ENCODE measurements around the gene TRABD2B.

The TRABD2B gene

DNA sequence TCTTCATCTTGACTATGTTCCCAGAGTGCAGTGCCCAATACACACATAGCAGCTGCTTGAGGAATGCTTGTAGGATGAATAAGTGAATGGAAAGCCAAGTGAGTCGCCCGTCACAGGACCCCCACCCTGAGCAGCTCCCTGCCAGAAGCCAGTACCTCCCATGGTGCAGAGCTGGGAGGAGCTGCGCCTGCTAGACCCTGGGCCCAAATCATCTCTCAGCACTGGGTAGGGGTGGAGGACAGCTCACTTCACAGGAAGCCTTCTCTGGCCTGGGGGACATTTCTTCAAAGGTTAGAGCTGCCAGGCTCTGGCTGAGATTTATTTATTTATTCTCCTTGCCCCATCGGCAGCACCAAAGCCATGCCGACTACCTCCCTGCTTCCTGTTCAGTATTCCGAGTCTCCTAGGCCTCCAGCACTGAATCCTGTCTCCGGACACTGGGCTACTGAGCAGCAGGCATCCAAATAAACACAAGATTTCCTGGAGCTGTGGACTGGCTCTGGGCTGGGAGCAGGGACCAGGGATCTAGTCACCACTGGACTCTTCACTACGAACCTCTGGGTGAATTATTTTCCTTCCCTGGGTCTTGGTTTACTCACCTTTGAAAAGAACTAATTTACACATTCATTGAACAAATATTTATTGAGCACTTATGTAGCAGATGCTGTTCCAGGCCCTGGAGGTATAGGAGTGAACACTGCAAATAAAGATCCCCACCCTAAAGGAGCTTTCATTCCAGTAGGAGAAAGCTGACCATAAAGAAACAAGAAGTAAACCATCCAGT is 187.7 kb downstream of the TRABD2B start:
- H3K14ac ChIP-seq (ENCODE audit: low read length in 2 of 2), result no peak overlapping the region
- H4K91ac ChIP-seq (ENCODE audit: low read length), result no peak overlapping the region
- WGBS, result 31% methylated on average over 8 of the region's 8 CpGs
- H3K9ac ChIP-seq (ENCODE audit: low read length), result no peak overlapping the region
- DNase-seq, result no peak
- H3K4ac ChIP-seq (ENCODE audit: low read depth in 1 of 2, low read length in 2 of 2), result no peak overlapping the region
- H3K36me3 ChIP-seq (ENCODE audit: control insufficient read depth in 1 of 2, insufficient read depth in 2 of 2, low read depth in 1 of 2, low read length in 2 of 2), result no peaks in the 10 kb centered on the region
- H3K4me1 ChIP-seq (ENCODE audit: control insufficient read depth, insufficient read depth, low read depth, low read length), result no peaks in the 10 kb centered on the region
- H3K4me3 ChIP-seq (ENCODE audit: insufficient read depth in 1 of 2, low read depth in 1 of 2, low read length in 2 of 2), result no peak overlapping the region
- no peak overlapping the region for H2BK5ac ChIP-seq (ENCODE audit: low read depth, low read length, poor library complexity, severe bottlenecking)
- H3K23ac ChIP-seq (ENCODE audit: low read length in 2 of 2), result no peak overlapping the region
- no peak overlapping the region for H2BK15ac ChIP-seq (ENCODE audit: low read depth, poor library complexity, severe bottlenecking)
- H3K27me3 ChIP-seq (ENCODE audit: control insufficient read depth in 1 of 2, insufficient read depth in 1 of 2, low read length in 2 of 2), result peaks cover 12 to 13% of the 10 kb centered on the region in 2 experiments
- H2AFZ ChIP-seq (ENCODE audit: low read depth, low read length), result no peak overlapping the region
- no peaks in the 10 kb centered on the region for H3K79me1 ChIP-seq (replicated peaks; ENCODE audit: low read length, poor library complexity, severe bottlenecking)
- H4K8ac ChIP-seq (ENCODE audit: low read length), result no peak overlapping the region
- H3K9me3 ChIP-seq (ENCODE audit: control insufficient read depth, low read length), result no peaks in the 10 kb centered on the region
- H2BK12ac ChIP-seq (ENCODE audit: low read length in 2 of 2), result no peak overlapping the region
- H3K27ac ChIP-seq (ENCODE audit: low read length, poor library complexity, severe bottlenecking), result no peak overlapping the region
- no peak overlapping the region for H3K18ac ChIP-seq (ENCODE audit: low read depth in 1 of 2, low read length in 2 of 2)
- H2BK120ac ChIP-seq (ENCODE audit: low read depth, low read length), result no peak overlapping the region
- no peak overlapping the region for H3K4me2 ChIP-seq (ENCODE audit: low read length, poor library complexity, severe bottlenecking)
- H2AK5ac ChIP-seq (ENCODE audit: low read length, severe bottlenecking), result no peak overlapping the region

DNA sequence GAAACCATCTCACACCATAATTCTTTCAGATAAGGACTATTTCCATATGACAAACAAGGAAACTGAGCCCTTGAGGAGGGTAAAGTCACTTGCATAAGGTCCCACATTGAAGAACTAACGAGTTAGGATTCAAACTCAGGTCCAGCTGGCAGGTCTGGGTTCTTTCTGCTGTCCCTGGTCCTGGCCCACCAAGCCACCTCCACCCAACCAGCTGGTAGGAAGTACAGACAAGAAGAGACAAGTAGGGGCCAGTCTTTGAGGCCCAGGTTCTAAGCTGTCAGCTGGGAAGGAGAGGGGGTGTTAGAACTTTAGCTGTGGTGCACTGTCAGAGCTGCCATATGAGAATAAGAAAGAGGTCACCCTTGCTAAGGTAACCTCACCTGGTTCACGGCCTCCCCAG is 188.6 kb downstream of the TRABD2B start:
- H2BK5ac ChIP-seq (ENCODE audit: low read depth, low read length, poor library complexity, severe bottlenecking), result no peak overlapping the region
- no peak overlapping the region for H3K18ac ChIP-seq (ENCODE audit: low read depth in 1 of 2, low read length in 2 of 2)
- H3K27ac ChIP-seq (ENCODE audit: low read length, poor library complexity, severe bottlenecking), result no peak overlapping the region
- H2BK15ac ChIP-seq (ENCODE audit: low read depth, poor library complexity, severe bottlenecking), result no peak overlapping the region
- no peaks in the 10 kb centered on the region for H3K79me1 ChIP-seq (replicated peaks; ENCODE audit: low read length, poor library complexity, severe bottlenecking)
- no peak overlapping the region for H3K4ac ChIP-seq (ENCODE audit: low read depth in 1 of 2, low read length in 2 of 2)
- no peak overlapping the region for H3K14ac ChIP-seq (ENCODE audit: low read length in 2 of 2)
- no peak for DNase-seq
- peaks cover 3 to 7% of the 10 kb centered on the region in 2 experiments for H3K27me3 ChIP-seq (ENCODE audit: control insufficient read depth in 1 of 2, insufficient read depth in 1 of 2, low read length in 2 of 2)
- no peaks in the 10 kb centered on the region for H3K9me3 ChIP-seq (ENCODE audit: control insufficient read depth, low read length)
- WGBS, result 38% methylated on average over 2 of the region's 2 CpGs
- no peak overlapping the region for H3K4me2 ChIP-seq (ENCODE audit: low read length, poor library complexity, severe bottlenecking)
- H3K4me3 ChIP-seq (ENCODE audit: insufficient read depth in 1 of 2, low read depth in 1 of 2, low read length in 2 of 2), result no peak overlapping the region
- no peak overlapping the region for H2AK5ac ChIP-seq (ENCODE audit: low read length, severe bottlenecking)
- no peak overlapping the region for H4K91ac ChIP-seq (ENCODE audit: low read length)
- H3K4me1 ChIP-seq (ENCODE audit: control insufficient read depth, insufficient read depth, low read depth, low read length), result no peaks in the 10 kb centered on the region
- no peaks in the 10 kb centered on the region for H3K36me3 ChIP-seq (ENCODE audit: control insufficient read depth in 1 of 2, insufficient read depth in 2 of 2, low read depth in 1 of 2, low read length in 2 of 2)
- no peak overlapping the region for H2AFZ ChIP-seq (ENCODE audit: low read depth, low read length)
- H2BK120ac ChIP-seq (ENCODE audit: low read depth, low read length), result no peak overlapping the region
- H4K8ac ChIP-seq (ENCODE audit: low read length), result no peak overlapping the region
- H2BK12ac ChIP-seq (ENCODE audit: low read length in 2 of 2), result no peak overlapping the region
- H3K9ac ChIP-seq (ENCODE audit: low read length), result no peak overlapping the region
- H3K23ac ChIP-seq (ENCODE audit: low read length in 2 of 2), result no peak overlapping the region

DNA sequence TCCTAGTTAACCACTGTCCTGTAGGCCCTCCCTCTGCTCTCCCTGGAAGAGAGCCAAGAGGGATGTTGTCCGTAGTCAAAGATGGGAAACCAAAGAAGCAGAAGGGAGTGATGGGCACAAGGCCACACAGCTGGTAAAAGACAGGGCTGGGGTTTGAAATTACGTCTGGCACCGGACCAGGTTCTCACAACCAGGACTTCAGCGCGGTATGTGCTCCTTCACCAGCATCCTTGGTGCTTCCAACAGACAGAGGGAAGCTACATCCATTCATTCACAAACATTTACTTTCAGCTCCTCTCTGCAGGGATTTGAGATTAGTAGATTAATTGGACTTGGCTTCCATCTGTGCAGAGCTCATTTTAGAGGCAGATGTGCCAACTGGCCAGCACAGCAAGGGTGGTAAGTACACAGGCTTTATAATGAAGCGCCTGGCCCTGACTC is 191.2 kb downstream of the TRABD2B start:
- Histone ChIP-seq H3K4ac (ENCODE audit: low read depth in 1 of 2, low read length in 2 of 2) (no peak overlapping the region), H3K27me3 (ENCODE audit: control insufficient read depth in 1 of 2, insufficient read depth in 1 of 2, low read length in 2 of 2) (no peaks in the 10 kb centered on the region), H2BK120ac (ENCODE audit: low read depth, low read length) (no peak overlapping the region), H4K91ac (ENCODE audit: low read length) (no peak overlapping the region), H3K23ac (ENCODE audit: low read length in 2 of 2) (no peak overlapping the region), H4K8ac (ENCODE audit: low read length) (no peak overlapping the region), H2BK5ac (ENCODE audit: low read depth, low read length, poor library complexity, severe bottlenecking) (no peak overlapping the region), H3K79me1 (replicated peaks; ENCODE audit: low read length, poor library complexity, severe bottlenecking) (no peaks in the 10 kb centered on the region), H3K36me3 (ENCODE audit: control insufficient read depth in 1 of 2, insufficient read depth in 2 of 2, low read depth in 1 of 2, low read length in 2 of 2) (no peaks in the 10 kb centered on the region), H2BK15ac (ENCODE audit: low read depth, poor library complexity, severe bottlenecking) (no peak overlapping the region), H2BK12ac (ENCODE audit: low read length in 2 of 2) (no peak overlapping the region), H2AK5ac (ENCODE audit: low read length, severe bottlenecking) (no peak overlapping the region), H3K9ac (ENCODE audit: low read length) (no peak overlapping the region), H3K4me1 (ENCODE audit: control insufficient read depth, insufficient read depth, low read depth, low read length) (no peaks in the 10 kb centered on the region), H3K4me3 (ENCODE audit: insufficient read depth in 1 of 2, low read depth in 1 of 2, low read length in 2 of 2) (no peak overlapping the region), H2AFZ (ENCODE audit: low read depth, low read length) (no peak overlapping the region), H3K14ac (ENCODE audit: low read length in 2 of 2) (no peak overlapping the region), H3K9me3 (ENCODE audit: control insufficient read depth, low read length) (no peaks in the 10 kb centered on the region), H3K18ac (ENCODE audit: low read depth in 1 of 2, low read length in 2 of 2) (no peak overlapping the region), H3K4me2 (ENCODE audit: low read length, poor library complexity, severe bottlenecking) (no peak overlapping the region), H3K27ac (ENCODE audit: low read length, poor library complexity, severe bottlenecking) (no peak overlapping the region)
- 84% methylated on average over 4 of the region's 6 CpGs for WGBS
- DNase-seq, result no peak

DNA sequence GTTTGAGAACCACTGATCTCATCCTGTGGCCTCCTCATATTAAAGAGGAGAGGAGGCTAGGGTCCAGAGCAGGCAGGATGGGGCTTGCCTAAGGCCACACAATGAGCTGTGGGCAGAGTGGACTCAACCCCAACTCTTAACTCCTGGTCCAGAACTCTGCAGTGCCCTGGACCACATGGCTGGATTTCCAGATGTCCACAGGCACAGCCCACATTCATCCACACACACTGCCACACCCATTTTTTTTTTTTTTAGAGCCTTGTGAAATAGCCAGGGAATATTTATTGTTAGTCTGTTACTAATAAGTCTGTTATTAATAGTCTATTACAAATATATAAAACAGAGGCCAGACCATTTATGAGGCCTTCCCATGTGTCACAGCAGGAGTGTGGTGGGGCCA is 192.2 kb downstream of the TRABD2B start:
- no peak overlapping the region for H2BK5ac ChIP-seq (ENCODE audit: low read depth, low read length, poor library complexity, severe bottlenecking)
- H2AFZ ChIP-seq (ENCODE audit: low read depth, low read length), result no peak overlapping the region
- H3K36me3 ChIP-seq (ENCODE audit: control insufficient read depth in 1 of 2, insufficient read depth in 2 of 2, low read depth in 1 of 2, low read length in 2 of 2), result no peaks in the 10 kb centered on the region
- H3K27ac ChIP-seq (ENCODE audit: low read length, poor library complexity, severe bottlenecking), result no peak overlapping the region
- no peak for DNase-seq
- H3K9ac ChIP-seq (ENCODE audit: low read length), result no peak overlapping the region
- H3K23ac ChIP-seq (ENCODE audit: low read length in 2 of 2), result no peak overlapping the region
- H2AK5ac ChIP-seq (ENCODE audit: low read length, severe bottlenecking), result no peak overlapping the region
- H3K18ac ChIP-seq (ENCODE audit: low read depth in 1 of 2, low read length in 2 of 2), result no peak overlapping the region
- H3K14ac ChIP-seq (ENCODE audit: low read length in 2 of 2), result no peak overlapping the region
- H4K91ac ChIP-seq (ENCODE audit: low read length), result no peak overlapping the region
- H4K8ac ChIP-seq (ENCODE audit: low read length), result no peak overlapping the region
- H3K4me3 ChIP-seq (ENCODE audit: insufficient read depth in 1 of 2, low read depth in 1 of 2, low read length in 2 of 2), result no peak overlapping the region
- H3K4ac ChIP-seq (ENCODE audit: low read depth in 1 of 2, low read length in 2 of 2), result no peak overlapping the region
- H3K79me1 ChIP-seq (replicated peaks; ENCODE audit: low read length, poor library complexity, severe bottlenecking), result no peaks in the 10 kb centered on the region
- no peaks in the 10 kb centered on the region for H3K27me3 ChIP-seq (ENCODE audit: control insufficient read depth in 1 of 2, insufficient read depth in 1 of 2, low read length in 2 of 2)
- no peak overlapping the region for H2BK15ac ChIP-seq (ENCODE audit: low read depth, poor library complexity, severe bottlenecking)
- no peaks in the 10 kb centered on the region for H3K4me1 ChIP-seq (ENCODE audit: control insufficient read depth, insufficient read depth, low read depth, low read length)
- no peaks in the 10 kb centered on the region for H3K9me3 ChIP-seq (ENCODE audit: control insufficient read depth, low read length)
- H2BK12ac ChIP-seq (ENCODE audit: low read length in 2 of 2), result no peak overlapping the region
- no peak overlapping the region for H2BK120ac ChIP-seq (ENCODE audit: low read depth, low read length)
- no peak overlapping the region for H3K4me2 ChIP-seq (ENCODE audit: low read length, poor library complexity, severe bottlenecking)
